ENCODE data around the gene KIAA1191.
"Not testable (repeated sequence)": the region's sequence is repeated elsewhere in the genome, so short reads cannot be mapped to it uniquely, and the experiment has no call there.

The KIAA1191 gene, protein sequence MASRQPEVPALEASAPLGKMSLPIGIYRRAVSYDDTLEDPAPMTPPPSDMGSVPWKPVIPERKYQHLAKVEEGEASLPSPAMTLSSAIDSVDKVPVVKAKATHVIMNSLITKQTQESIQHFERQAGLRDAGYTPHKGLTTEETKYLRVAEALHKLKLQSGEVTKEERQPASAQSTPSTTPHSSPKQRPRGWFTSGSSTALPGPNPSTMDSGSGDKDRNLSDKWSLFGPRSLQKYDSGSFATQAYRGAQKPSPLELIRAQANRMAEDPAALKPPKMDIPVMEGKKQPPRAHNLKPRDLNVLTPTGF

DNA sequence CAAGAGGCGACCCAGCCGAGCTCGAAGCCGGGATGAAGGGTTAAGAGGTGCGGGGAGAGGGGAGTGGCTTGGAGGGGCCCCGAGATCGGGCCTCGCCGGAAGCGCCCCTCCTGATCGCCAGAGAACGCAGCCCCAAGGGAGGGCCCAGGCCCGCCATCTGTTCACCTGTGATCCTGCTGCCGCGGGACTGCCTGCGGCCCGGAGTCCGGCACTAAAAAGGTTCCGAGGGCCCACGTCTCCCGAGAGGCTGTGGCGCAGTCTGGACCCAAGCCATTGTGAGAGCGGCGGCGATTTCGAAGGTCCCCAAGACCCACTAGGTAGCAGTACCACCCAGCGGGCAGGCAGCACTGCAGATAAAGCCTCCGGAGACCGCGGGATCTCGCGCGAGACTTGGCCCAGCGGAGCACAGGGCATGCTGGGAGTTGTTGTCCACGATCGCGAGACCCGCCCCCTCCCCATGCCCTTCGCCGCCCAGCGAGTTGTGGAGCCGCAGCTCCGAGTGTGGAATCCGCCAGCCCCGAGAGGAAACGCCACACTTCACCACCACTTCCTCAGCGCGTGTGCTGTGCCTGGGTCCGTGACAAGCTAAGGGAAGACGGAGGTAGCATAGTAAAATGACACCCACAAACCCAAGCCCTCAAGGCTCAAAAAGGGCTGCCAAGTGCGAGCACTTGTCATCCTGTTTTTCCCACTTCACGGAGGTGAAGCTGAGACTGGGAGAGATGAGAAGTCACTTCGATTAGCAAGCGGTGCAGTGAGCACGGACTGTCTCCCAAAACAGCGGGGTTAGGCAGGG, at the start of gene KIAA1191:
TSS of gene KIAA1191 (minus strand) at position 328 of the 796 bp plus-strand sequence. CDS start 2,256 bp downstream, outside the sequence.
- Histone ChIP-seq H3K27me3 (ENCODE audit: control insufficient read depth, insufficient read depth, low read length) (peaks cover 3% of the 10 kb centered on the region), H3K9ac (ENCODE audit: low read length) (peak within 1 kb of the TSS; percentile 95), H3K36me3 (ENCODE audit: control insufficient read depth, insufficient read depth, low read length) (no peaks in the 10 kb centered on the region), H3K4me1 (ENCODE audit: control insufficient read depth, insufficient read depth, low read length) (peaks cover 10% of the 10 kb centered on the region), H3K27ac (ENCODE audit: low read depth, low read length) (peak within 1 kb of the TSS; percentile 77), H3K4me3 (ENCODE audit: low read length) (peak within 1 kb of the TSS; percentile 91)

DNA sequence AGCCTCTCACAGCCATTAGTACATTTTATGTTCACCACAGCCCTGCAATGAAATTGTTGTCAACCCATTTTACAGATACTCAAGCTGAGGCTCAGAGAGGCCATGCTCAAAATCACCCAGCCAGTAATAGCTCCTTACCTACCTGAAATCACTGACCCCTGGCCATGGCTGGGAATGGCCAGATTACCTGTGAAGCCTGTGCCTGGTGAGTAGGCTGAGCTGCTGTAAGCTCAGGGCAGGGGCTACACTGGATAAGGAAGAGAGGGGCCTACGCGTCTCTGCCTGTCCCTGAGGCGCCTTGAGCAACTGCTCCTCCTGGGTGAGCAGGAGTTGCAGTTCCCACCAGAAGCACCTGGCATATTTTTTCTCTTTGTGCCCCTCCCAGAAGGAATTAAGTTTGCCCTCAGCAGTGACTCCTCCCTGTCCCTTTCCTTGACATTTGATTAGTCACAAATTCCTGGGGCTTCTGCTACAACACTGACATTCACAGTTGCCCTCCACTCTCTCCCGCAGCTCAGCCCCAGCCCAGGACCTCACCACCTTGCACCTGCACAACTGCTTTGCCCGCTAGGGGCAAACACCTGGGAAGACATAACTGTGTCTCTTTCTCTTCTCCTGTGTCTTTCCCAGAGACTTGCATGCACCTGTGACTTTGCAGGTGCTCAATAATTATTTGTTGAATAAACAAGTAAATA, 49.1 kb upstream of the KIAA1191 start:
- Histone ChIP-seq H3K4me1 (ENCODE audit: control insufficient read depth, insufficient read depth, low read length) (peaks cover 19% of the 10 kb centered on the region), H3K27me3 (ENCODE audit: control insufficient read depth, insufficient read depth, low read length) (no peaks in the 10 kb centered on the region), H3K9ac (ENCODE audit: low read length) (no peak overlapping the region), H3K36me3 (ENCODE audit: control insufficient read depth, insufficient read depth, low read length) (peaks cover 23% of the 10 kb centered on the region), H3K4me3 (ENCODE audit: low read length) (no peak overlapping the region), H3K27ac (ENCODE audit: low read depth, low read length) (no peak overlapping the region)

DNA sequence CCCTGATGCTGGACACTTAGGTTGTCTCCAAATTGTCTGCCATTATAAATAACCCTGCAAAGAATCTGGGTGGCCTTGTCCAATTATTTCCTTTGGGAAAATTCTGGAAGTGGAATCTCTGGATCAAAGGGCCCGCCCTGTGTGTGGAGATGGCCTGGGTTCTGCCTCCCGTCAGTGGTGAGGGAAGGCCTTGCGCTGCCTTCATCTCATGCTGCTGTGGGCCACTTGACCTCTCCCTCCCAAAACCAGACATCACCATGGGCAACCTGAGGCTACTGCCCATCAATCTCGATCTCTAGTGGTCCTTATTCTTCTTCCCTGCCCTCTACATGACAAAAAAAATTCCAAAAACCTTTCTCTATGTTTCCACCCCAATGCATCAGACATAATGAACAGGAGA, 48.2 kb upstream of the KIAA1191 start:
- H3K4me1 ChIP-seq (ENCODE audit: control insufficient read depth, insufficient read depth, low read length), result peaks cover 11% of the 10 kb centered on the region
- no peak overlapping the region for H3K9ac ChIP-seq (ENCODE audit: low read length)
- no peak overlapping the region for H3K4me3 ChIP-seq (ENCODE audit: low read length)
- no peaks in the 10 kb centered on the region for H3K27me3 ChIP-seq (ENCODE audit: control insufficient read depth, insufficient read depth, low read length)
- H3K36me3 ChIP-seq (ENCODE audit: control insufficient read depth, insufficient read depth, low read length), result peaks cover 23% of the 10 kb centered on the region
- H3K27ac ChIP-seq (ENCODE audit: low read depth, low read length), result no peak overlapping the region

DNA sequence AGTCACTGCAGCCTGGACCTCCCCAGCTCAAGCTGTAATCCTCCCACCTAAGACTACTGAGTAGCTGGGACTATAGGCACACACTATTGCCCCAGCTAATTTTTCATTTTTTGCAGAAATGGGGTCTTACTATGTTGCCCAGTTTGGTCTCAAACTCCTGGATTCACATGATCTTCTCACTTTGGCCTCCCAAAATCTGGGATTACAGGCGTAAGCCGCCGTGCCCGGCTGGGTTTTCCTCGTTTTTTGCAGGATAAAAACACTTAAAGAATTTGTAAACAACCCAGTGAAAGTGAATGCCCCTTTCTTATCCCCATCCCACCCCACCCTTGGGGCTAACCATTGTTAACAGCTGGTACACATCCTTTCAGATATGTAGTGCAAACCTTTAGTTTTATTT, 47.0 kb upstream of the KIAA1191 start:
- Histone ChIP-seq H3K4me1 (ENCODE audit: control insufficient read depth, insufficient read depth, low read length) (peaks cover 2% of the 10 kb centered on the region), H3K27ac (ENCODE audit: low read depth, low read length) (no peak overlapping the region), H3K36me3 (ENCODE audit: control insufficient read depth, insufficient read depth, low read length) (peaks cover 23% of the 10 kb centered on the region), H3K27me3 (ENCODE audit: control insufficient read depth, insufficient read depth, low read length) (no peaks in the 10 kb centered on the region), H3K9ac (ENCODE audit: low read length) (no peak overlapping the region), H3K4me3 (ENCODE audit: low read length) (no peak overlapping the region)

DNA sequence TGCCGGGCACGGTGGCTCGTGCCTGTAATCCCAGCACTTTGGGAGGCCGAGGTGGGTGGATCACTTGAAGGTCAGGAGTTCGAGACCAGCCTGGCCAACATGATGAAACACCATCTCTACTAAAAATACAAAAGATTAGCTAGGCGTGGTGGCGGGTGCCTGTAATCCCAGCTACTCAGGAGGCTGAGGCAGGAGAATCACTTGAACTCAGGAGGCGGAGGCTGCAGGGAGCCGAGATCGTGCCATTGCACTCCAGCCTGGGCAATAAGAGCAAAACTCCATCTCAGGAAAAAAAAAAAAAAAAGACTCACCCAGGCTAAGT, 46.6 kb upstream of the KIAA1191 start:
- H3K4me3 ChIP-seq (ENCODE audit: low read length); H3K27ac ChIP-seq (ENCODE audit: low read depth, low read length); H3K4me1 ChIP-seq (ENCODE audit: control insufficient read depth, insufficient read depth, low read length); H3K27me3 ChIP-seq (ENCODE audit: control insufficient read depth, insufficient read depth, low read length); H3K9ac ChIP-seq (ENCODE audit: low read length): not testable (repeated sequence)
- peaks cover 23% of the 10 kb centered on the region for H3K36me3 ChIP-seq (ENCODE audit: control insufficient read depth, insufficient read depth, low read length)

DNA sequence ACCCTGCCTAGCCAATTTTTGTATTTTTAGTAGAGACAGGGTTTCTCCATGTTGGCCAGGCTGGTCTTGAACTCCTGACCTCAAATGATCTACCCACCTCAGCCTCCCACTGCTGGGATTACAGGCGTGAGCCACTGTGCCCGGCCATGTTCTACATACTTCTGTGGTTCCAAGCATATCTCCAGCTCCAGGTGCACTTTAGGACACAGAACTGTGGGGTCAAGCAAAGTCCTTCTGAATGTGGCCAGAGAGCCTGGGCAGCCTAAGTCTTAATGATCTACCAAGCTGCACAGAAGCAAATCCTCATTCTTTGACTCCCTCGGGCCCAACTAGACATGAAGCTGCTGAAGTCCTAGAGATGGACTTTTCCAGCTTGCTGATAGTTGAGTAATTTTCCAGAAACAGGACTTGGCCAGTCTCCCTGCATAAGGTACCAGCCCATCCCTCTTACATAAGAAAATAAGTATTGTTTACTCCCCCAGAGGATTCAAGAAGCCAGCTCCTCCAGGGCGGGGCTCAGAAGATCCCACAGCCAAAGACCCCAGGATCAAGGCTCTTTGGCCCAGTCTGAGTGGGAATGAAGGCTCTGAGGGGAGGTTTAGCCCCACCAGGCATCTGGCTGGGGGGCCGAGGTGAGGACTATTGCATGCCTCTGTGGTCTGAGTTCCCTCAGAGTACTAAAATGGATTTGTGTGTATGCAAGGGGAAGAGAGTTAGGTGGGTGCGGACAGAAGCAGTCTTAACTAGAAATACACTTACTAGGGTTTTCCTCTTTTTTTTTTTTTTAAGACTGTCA, 46.1 kb upstream of the KIAA1191 start:
- no peaks in the 10 kb centered on the region for H3K27me3 ChIP-seq (ENCODE audit: control insufficient read depth, insufficient read depth, low read length)
- H3K4me1 ChIP-seq (ENCODE audit: control insufficient read depth, insufficient read depth, low read length), result no peaks in the 10 kb centered on the region
- no peak overlapping the region for H3K9ac ChIP-seq (ENCODE audit: low read length)
- peaks cover 23% of the 10 kb centered on the region for H3K36me3 ChIP-seq (ENCODE audit: control insufficient read depth, insufficient read depth, low read length)
- H3K27ac ChIP-seq (ENCODE audit: low read depth, low read length), result no peak overlapping the region
- H3K4me3 ChIP-seq (ENCODE audit: low read length), result no peak overlapping the region

DNA sequence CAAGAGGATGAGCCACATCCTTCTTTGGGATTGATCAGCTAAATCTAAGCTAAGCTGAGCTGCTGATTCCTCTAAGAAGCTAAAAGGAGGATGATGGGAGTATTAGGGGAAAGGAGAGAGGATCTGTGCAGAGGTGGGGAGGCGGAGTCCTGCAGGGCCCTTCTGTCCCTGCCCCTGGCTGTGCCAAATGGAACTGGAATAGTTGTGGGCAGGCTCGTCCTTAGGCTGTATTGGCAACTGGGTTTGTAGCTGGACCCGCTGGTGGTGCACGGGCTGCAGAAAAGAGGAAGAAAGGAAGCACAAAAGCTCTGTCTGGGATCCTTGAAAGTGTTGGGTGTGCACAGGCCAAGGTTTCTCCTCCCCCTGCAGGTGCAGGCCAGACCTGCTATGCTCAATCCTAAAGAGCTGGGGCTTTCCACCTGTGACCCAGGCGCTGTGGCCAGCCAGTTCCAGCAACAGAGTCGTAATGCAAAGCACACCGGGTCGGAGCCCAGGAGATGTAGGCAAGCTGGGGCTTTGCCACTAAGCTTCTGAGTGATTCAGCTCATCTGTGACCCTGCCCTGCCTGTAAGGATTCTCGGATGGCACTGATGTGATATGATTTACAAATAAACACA, 45.0 kb upstream of the KIAA1191 start:
- H3K4me3 ChIP-seq (ENCODE audit: low read length), result no peak overlapping the region
- no peaks in the 10 kb centered on the region for H3K27me3 ChIP-seq (ENCODE audit: control insufficient read depth, insufficient read depth, low read length)
- no peaks in the 10 kb centered on the region for H3K4me1 ChIP-seq (ENCODE audit: control insufficient read depth, insufficient read depth, low read length)
- H3K36me3 ChIP-seq (ENCODE audit: control insufficient read depth, insufficient read depth, low read length), result peaks cover 22% of the 10 kb centered on the region
- no peak overlapping the region for H3K27ac ChIP-seq (ENCODE audit: low read depth, low read length)
- H3K9ac ChIP-seq (ENCODE audit: low read length), result no peak overlapping the region

DNA sequence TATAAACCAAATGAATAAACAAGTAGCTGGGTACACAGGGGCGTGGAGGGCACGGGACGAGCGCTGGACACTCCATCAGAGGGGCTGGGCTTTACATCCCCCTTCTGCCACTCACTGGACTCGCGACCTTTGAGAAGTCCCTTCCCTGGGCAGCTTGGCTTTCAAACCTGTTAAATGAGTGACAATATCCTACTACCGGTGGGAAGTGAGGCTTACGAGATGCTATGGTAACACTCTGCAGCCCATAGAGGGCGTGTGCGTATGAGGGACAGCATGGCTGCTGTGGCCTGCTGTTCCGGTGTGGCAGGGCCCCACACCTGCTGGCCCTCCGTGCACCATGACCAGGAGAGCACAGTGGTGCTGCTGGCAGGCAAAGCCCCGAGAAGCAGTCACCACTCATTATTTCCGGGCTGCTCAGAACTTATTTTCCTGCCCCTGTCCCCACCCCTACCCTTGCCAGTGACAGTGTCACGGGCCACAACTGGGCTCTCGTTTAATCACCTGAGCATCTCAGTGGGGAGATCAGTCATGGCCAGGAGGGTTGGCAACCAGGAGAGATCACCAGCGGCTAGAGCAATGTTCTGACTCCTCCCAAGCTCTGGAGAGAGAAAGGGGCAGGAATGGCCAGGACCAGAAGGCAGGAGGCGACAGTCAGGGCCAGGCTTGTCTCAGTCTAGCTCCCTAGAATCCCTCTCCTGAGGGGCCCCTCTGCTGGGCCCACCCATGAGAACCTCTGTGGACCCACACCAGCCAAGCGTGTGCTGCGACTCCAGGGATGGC, 44.3 kb upstream of the KIAA1191 start:
- no peaks in the 10 kb centered on the region for H3K27me3 ChIP-seq (ENCODE audit: control insufficient read depth, insufficient read depth, low read length)
- H3K27ac ChIP-seq (ENCODE audit: low read depth, low read length), result no peak overlapping the region
- H3K4me1 ChIP-seq (ENCODE audit: control insufficient read depth, insufficient read depth, low read length), result no peaks in the 10 kb centered on the region
- H3K4me3 ChIP-seq (ENCODE audit: low read length), result no peak overlapping the region
- H3K9ac ChIP-seq (ENCODE audit: low read length), result no peak overlapping the region
- H3K36me3 ChIP-seq (ENCODE audit: control insufficient read depth, insufficient read depth, low read length), result peaks cover 22% of the 10 kb centered on the region

DNA sequence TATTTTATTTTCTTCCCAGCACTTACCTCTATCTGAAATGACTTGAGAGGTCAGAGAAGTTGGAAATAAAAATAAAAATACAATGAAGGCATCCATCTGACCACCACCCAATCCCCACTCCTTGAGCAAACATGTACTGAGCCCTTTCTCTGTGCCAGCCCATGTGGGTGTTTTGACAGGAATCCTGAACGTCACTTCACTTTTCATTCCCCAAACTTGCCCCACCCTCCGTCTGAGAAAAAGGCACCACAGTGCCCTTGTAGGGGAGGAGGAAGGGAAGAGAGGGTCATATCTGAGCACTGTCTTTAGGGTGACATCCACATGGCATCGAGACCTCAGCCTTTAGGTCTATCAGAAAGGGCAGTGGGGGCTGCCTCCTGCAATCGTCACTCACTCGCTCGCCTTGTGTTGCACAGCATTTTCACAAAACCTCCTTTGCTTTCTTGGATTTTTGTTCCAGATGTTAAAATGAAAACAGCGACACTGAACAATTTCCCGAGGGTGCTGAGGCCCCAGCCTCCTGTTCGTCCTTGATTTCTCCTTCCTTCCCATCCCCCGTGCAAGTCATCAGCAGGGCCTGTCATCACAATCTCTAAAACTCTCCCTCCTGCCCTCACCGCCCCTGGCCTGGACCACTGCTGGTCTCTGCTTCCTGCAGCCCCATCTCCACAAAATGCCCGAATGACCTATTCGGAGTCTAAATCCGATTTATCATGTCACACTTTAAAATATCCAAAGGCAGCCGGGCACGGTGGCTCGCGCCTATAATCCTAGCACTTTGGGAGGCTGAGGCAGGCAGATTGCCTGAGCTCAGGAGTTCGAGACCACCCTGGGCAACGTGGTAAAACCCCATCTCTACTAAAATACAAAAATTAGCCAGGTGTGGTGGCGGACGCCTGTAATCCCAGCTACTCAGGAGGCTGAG, 40.0 kb upstream of the KIAA1191 start:
- no peaks in the 10 kb centered on the region for H3K4me1 ChIP-seq (ENCODE audit: control insufficient read depth, insufficient read depth, low read length)
- H3K27ac ChIP-seq (ENCODE audit: low read depth, low read length), result no peak overlapping the region
- no peak overlapping the region for H3K9ac ChIP-seq (ENCODE audit: low read length)
- H3K4me3 ChIP-seq (ENCODE audit: low read length), result no peak overlapping the region
- H3K36me3 ChIP-seq (ENCODE audit: control insufficient read depth, insufficient read depth, low read length), result peaks cover 14% of the 10 kb centered on the region
- no peaks in the 10 kb centered on the region for H3K27me3 ChIP-seq (ENCODE audit: control insufficient read depth, insufficient read depth, low read length)

DNA sequence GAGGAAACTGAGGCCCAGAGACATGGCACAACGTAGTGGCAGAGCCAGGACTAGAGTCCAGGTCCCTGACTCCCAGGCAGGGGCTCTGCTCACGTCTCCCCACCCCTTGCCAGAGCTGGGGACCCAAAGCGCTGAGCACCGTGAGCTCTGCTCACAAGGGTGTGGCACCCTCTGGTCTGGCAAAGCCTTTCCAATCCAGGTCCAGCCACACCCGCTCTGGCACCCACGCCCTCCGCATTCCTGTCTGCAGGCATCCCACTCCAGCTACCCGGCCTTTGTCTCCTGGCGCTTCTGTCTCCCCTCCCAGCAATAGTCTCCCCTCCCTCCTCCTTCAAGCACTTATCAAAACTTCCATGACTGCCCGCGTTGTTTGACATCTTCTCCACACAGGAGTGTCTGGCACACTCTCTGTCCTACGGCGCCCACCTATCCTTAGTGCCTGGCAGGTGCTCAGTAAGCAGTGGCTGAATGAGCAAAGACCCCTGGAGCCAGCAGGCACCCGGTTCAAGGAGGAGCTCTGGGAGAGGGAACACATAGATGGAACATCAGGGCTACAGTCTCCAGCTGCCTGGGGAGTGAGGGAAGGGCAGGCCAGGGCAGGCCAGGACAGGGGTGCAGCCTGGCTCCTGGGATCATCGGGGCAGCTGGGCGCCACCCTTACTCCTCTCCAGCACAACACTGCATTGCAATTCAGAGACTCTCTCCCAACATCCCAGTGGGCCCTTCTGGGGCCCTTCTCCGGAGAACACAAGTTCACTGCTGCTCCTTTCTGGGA, 39.0 kb upstream of the KIAA1191 start:
- H3K27ac ChIP-seq (ENCODE audit: low read depth, low read length), result no peak overlapping the region
- no peaks in the 10 kb centered on the region for H3K27me3 ChIP-seq (ENCODE audit: control insufficient read depth, insufficient read depth, low read length)
- no peaks in the 10 kb centered on the region for H3K4me1 ChIP-seq (ENCODE audit: control insufficient read depth, insufficient read depth, low read length)
- H3K9ac ChIP-seq (ENCODE audit: low read length), result no peak overlapping the region
- peaks cover 15% of the 10 kb centered on the region for H3K36me3 ChIP-seq (ENCODE audit: control insufficient read depth, insufficient read depth, low read length)
- no peak overlapping the region for H3K4me3 ChIP-seq (ENCODE audit: low read length)
